GM12891 (cell line): ENCODE data around the gene FCAMR.

Source experiments
- POLR2A ChIP-seq: IDR thresholded peaks from 2 replicates; pipeline ENCODE4 v1.6.1; 2011; ENCODE audit warnings: low read depth, low read length, control low read depth
- POLR2AphosphoS5 ChIP-seq: IDR thresholded peaks from 2 replicates; pipeline ENCODE4 v1.6.1; 2011; ENCODE audit warnings: low read depth, low read length, control low read depth

DNA sequence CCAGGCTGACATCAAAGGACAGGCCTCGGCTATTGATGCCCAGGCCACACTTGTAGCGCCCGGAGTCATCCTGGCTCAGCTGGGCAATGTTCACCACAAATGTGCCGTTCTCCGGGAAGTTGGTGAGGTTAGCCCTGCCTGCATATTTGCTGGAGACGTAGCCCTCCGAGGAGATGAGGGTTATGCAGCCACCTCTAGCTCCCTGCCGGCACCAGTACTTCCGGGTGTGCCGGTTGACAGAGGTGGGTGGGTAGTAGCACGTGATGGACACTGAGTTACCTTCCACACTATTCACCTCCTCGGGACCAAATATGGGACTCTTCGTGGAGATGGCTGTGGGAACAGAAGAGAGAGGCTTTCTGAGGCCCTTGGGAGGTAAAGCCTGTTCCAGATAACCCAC, 31.1 kb downstream of the FCAMR start:
- no peak for TF ChIP-seq POLR2A
- no peak for TF ChIP-seq POLR2AphosphoS5
